GM18858 (cell line): ENCODE data around the gene RPL22.
A peak's percentile ranks its signal among the peaks of the same experiment; 100 is the strongest.

ENCODE experiments used
- ATAC-seq: cut with Tn5 transposase; IDR thresholded peaks from one replicate; pipeline ENCODE4 v1.9.1; 2021; ENCODE audit not compliant: unreplicated experiment

Gene RPL22

DNA sequence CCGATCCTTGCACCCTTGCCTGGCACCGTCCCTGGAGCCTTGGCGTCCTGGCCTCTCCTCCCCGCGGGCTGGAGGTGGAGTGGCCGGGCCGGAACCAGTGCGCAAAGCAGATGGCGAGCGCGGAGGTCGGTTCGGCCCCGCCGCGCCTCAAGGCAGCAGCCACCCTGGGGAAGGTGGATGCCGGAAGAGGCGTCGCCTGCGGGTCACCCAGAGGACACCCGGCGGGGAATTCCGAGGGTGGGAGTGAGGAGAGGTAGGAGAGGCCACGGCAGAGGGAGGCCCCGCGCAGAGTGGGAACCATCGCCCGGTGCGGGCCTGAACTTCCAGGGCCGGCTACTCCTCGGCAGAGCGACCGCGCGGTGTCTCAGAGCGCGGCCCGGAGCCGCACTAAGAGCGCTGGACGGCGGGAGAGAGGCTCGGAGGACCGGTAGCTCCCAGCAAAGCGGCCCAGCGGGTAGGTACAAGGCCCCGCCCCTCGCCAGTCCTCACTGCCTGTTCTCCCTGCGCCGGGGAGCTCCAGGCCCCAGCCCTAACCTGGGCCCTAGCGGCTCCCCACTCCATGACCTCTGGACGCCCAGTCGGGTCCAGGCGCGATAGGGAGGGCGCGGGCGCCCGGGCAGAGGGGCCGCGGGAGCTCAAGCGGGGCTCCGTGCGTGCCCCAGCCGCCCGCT is 6.6 kb upstream of the RPL22 start, which contains the start of gene RNF207:
RNF207 (plus strand) TSS at position 271 of the 671 bp plus-strand sequence. CDS start 417 bp downstream, outside the sequence.
- ATAC-seq = peak; percentile 51

DNA sequence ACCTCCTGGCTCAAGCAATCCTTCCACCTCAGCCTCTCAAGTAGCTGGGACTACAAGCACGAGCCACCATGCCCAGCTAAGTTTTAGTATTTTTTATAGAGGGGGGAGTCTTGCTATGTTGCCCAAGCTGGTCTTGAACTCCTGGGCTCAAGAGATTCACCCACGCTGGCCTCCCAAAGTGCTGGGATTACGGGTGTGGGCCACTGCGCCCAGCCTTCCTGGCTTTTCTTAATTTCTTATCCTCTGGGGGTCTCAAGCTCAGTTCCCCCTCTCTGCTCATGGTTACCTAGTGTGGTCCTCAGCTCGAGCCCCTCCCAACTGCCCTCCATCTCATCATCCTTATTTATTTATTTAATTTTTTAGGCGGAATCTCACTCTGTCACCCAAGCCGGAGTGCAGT is 2.9 kb upstream of the RPL22 start:
- ATAC-seq = no peak

- no peak for ATAC-seq
These were observed 904 bp upstream of the RPL22 start for GRCh38 chr1:6200188-6200809.

GRCh38 chr1:6198646-6199297 is 623 bp downstream of the RPL22 start:
- no peak for ATAC-seq

- no peak for ATAC-seq
These were observed 1.5 kb downstream of the RPL22 start for GRCh38 chr1:6197746-6198427.

- ATAC-seq = no peak
These were observed 7.4 kb downstream of the RPL22 start for GRCh38 chr1:6191968-6192367.

DNA sequence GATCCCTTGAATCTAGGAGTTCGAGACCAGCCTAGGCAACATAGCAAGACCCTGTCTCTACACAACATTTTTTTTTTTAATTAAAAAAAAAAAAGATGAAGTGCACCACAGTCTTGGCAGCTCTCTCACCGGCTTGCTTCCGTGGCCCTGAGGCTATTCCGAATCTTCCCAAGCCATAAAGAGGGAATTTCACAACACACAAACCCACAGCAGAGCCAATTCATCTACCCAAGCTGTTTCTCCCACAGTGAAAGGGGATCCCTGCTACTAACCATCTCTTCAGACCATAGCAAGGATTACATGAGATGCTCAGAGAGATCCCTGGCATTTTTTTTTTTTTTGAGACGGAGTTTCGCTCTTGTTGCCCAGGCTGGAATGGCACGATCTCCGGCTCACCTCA is 10.9 kb downstream of the RPL22 start:
- no peak for ATAC-seq

DNA sequence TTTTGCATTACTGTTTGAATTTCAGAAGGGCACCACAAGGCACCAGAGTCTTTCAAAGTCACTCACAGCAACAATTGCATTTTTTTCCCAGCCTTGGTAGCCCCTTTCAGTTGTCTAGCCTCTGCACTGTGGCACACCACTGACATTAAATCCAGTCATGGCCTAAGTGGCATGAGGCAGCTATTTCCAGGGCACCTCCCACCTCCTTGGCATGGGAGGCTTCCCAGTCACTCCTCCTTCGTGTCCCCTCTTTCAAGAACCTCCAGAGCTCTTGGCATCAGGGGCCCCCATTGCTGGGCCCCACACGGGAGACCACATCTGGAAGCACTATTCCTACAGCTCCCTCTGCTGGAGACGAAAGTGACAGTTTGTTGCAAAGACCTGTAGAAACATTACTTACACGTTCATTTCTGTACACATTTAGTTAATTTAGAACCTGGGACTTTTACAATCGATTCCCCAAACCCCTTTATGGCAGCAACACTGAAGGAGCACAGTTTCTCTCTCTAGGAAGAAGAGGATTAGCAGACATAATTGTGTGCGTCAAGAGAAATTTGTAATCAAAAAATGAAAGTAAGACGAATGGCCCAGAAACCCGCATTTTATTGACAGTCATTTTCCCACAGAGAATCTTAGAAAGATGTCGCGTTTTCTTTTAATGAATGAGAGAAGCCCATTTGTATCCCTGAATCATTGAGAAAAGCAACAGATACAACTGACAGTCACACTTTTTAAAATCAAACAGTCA is 13.6 kb downstream of the RPL22 start:
- no peak for ATAC-seq

GRCh38 chr1:6185151-6185550 is 14.2 kb downstream of the RPL22 start:
- ATAC-seq = no peak

DNA sequence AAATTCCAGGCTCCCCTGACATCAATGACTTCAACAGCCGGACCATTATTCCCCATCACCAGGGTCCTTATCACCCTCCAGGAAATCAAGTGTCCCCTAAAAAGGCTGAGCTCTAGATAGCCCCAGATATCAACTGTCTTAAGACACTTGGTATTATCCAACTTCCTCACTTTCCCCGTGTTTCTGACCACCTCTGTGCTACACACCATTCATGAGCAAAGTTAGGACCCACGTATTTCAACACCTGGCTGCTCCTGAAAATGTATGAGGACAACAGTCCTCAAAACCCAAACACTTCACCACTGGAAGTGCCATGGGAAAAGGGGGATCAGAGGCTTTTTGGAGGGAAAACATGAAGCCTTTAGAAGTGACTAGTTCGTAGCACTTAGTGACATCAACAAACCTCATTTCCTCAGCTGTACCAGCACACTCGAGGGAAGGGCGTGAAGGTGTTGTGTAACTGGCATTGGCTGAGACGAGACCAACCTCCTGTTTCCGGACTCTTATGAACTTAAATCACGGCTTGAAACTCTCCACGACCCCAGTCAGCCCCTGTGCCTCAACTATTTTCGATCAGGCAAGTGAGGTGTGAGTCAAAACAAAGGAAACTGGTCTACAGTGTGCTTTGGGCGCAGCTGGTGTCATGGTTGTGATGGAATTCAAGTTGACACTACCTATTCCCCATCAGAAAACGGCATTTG is 15.2 kb downstream of the RPL22 start:
- no peak for ATAC-seq

DNA sequence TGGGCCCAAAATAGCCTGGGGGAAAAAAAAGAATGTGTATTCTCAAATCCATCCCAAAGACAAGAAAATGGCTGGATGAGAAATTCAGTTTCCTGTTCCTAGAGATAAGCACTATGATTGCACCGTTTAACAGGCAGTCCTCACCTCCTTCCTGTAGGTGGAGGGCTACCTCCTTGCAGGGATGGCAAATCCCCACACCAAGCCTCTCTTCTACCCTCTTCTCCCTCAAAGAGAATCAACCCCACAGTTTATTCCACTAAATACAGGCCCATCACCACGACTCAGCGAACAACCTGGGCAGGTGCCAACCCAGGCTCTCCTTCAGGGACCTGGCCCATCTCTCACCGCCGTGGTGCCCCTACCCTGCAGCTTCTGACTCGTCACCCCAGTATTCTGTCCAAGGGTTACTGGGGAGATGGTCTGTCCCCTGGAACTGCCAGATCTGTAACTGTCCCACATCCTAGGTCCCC is 15.8 kb downstream of the RPL22 start:
- ATAC-seq = no peak

DNA sequence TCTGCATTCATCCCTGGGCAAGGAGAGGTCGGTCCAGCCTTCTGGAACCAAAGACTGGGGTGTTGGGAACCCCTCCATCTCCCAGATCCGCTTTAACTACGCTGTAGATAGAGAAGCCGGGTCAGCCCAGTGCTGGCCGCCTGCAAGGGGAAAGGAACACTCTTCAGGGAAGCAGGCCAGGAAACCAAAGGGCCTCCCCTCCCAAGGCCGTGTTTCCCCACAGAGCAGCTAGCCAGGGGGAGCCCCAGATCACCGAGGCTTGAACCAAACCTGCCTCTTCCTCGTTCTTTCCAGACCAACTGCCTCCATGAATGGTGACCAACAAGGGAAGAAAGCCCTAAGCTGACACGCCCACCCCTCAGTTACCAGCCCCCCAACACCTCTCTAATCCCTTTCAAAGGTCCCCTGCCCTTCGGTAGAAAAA is 18.0 kb downstream of the RPL22 start:
- no peak for ATAC-seq

- no peak for ATAC-seq
These were observed 18.6 kb downstream of the RPL22 start for GRCh38 chr1:6180707-6181311.

DNA sequence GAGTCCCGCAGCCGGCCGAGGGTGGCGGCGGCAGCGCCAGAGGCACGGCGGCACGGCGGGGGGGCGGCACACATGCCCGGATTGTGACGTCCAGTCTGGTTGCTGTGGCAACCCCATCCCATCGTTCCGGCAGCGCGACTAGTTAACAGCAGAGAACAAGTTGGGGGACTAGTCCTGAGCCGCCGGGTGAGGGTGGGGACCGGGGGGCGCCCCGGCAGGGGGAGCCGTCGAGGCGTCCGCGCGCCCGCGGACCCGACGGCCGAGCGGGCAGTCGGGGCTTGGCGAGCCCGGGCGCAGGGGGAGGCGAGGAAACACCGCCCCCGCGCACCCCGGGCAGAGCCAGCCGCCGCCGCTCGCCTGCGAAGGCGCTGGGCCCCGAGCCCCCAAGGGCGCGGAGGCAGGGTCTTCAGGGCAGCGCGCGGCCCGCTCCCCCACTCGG is 19.1 kb downstream of the RPL22 start, which contains the start of gene CHD5:
CHD5 (minus strand) TSS at position 54 of the 439 bp plus-strand sequence. CDS start 298 bp downstream, outside the sequence.
- no peak for ATAC-seq

DNA sequence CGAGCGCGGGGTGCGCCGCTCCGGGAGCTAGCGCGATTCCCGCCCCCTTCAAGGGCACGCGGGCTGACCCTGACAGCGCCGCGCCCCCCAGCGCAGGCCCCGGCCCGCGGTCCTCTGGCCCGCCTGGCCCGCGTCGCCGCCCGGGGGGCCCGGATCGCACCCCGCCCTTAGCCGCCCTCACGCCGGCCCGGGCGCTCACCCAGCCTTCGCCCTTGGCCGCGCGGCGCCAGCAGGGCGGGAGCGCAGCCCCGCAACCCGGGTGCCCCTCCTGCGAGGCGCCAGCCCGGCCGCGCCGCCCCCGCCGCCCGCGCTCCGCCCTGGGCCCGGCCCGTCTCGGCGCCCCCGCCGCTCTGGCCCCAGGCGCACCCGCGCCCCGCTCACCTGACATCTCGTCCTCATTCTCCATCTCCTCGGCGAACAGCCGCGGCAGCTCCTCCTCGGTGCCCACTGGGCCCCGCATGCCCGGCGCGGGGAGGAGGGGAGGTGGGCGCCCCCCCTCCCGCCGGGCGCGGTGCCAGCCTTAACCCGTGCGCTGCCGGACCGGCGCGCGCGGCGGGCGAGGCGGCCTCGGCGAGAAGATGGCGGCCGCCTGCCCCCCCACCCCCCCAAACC is 19.7 kb downstream of the RPL22 start:
- no peak for ATAC-seq

- no peak for ATAC-seq
These were observed 20.4 kb downstream of the RPL22 start for GRCh38 chr1:6178751-6179563.

DNA sequence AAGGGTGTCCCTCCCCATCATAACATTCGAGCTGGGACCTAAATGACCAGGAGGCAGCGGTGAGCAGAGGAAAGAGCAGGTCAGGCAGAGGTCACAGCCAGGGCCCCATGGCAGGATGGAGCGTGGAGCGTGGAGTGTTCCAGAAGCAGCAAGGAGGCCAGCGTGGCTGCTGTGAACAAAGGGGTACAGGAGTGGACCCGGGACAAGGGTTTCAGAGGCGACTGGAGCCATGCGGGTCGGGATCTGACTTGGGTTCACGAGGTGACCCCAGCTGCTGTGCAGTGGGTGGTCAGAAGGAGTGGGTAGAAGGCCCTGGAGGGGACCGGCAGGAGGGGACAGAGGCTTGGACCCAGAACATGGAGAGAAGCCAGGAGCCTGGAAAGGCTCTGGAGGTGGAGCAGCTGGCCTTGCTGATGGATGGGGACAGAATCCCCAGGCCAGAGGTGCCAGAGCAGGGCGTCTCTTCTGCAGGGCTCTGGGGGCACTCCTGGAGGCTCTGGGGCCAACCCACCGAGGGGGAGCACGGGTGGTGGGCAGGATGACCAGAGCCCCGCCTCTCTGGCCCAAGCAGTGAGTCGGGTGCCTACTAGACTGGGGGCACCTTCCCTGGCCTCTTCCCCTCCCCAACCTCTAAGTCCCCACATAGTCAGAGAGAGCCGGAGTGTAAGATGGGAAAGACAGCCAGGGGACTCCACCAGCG is 21.6 kb downstream of the RPL22 start:
- ATAC-seq = no peak

DNA sequence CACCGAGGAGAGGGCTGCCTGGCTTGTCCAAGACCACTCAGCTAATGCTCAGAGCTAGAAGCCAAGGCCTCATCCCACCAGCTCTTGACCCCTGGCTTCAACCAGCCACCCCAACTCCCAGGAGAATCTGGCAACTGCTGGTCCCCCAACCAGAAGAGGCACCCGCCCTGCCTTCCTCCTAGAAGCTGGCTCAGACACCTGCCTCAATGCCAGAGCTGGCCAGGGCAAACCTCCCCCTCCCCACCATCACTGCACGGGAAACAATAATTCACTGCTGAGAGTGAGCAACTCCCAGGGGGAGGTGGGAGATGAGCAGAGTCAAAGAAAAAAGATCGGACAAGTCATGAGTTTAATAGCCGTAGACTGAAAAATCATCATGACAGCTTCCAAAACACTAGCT is 22.6 kb downstream of the RPL22 start:
- no peak for ATAC-seq
